Measurements from ENCODE around the gene TOM1L1.

TOM1L1 gene

DNA sequence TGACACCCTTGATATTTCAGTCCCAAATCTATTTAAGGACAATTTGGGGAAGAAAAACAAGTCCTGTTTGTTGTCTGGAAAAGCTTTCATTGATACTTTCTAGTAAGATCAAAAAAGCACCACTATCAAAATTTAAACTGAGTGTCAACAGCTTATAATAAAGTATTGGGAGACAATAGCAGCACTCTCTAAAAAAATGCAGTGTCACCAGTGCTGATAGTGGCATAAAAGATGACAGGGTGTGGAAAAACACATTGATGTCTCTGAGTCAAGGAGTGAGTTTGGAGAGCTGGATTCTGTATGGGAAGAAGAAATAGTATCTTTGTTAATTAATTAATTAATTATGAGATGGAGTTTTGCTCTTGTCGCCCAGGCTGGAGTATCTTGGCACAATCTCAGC lies 8.3 kb upstream of the TOM1L1 start:
- DNase-seq (ENCODE audit: low read depth in 2 of 2, low spot score in 1 of 2): no peak

DNA sequence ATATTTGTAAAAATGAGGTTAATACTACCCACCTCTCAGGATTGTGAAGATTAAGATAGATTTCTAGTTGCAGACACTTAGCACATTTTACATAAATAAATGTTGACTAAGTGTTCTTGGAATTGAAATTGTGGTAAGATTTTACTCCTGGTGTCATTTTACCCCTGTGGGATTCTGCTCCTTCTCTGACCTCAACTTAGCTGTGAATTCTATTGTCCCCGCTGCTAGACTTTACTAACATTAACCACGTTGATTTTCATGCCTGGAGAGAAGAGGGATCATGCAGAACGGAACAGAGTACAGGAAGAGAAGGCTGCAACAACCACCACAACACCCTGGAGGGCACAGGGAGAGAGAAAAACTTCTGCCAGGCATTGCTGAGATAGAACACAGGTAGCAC lies 2.1 kb upstream of the TOM1L1 start:
- no peak for DNase-seq (ENCODE audit: low read depth in 2 of 2, low spot score in 1 of 2)

DNA sequence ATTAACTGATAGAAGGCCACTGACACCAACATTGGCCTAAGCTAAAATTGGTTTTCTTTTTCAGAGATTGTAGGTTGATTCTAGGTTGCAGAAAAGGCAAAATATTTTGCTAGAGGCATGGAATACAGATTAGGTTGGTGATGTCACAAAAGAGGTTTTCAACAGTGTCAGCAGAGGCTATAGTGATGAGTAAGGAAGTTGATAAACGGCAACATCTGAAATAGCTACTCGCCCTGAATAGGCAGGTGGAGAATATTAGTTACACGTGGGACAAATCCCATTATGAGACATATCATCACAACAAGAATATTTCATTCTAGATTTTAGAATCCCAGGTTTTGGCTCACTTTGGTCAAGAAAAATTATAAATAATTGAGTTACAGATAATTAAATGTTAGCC lies 1.5 kb upstream of the TOM1L1 start:
- DNase-seq (ENCODE audit: low read depth in 2 of 2, low spot score in 1 of 2): no peak

DNA sequence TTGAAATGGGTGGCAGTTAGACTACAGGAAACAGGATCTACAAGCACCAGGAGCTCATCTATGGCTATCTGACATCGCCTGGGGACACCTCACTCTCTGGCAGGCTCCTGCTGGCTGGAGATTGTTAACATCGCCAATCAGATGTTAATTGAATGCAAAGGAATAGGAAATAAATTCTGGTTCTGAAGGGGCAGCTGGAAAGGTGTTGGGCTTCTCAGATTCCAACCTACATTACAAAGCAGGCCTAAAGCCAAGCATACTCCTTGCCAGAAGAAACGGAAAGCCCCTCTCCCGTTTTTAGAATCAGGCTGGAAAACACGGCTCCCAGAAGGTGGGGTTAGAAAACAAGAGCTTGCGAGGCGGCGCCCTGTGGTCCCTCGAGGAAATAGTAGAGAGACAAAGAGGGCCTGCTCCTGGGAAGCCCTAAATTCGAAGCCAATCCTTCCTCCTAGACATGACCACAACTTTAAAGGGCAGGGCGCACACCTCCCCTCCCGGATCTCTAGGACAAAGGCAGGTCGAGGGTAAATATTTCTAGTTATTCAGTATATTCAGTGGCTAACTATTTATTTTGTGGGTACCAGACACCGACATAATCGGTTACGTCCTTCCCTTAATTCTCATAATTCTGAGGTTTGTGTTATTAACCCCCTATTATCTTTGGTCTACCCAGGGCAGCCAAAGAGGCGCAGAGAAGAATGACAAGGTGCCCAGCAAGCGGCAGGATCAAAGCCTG lies 763 bp upstream of the TOM1L1 start:
- no peak for DNase-seq (ENCODE audit: low read depth in 2 of 2, low spot score in 1 of 2)

DNA sequence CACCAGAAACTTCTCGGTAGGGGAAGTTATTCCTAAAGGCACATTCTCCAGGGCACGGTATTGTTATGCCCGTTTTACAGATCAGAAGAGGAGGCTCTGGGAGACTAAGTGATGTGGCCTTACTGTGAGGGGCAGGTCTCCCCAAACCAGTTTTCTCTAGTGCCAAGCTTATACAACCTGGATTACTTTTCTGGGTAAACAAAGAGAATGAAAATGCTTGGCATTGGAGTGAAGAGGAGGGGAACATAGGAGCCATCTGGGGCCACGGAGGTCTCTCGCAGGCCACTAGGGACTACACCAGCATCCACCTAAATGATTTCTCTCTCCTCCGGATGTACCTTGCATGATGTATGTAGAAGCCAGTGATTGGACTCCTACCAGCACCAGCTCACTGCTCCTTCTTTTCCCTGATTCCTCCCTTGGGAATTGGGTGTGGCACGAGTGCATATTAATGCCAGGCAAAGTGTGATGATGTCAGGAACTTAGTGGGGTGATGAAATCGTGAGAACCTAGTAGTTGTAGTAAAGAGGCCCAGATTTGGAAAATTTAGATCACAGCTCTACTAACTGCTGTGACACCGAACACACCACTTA lies 674 bp downstream of the TOM1L1 start:
- no peak for DNase-seq (ENCODE audit: low read depth in 2 of 2, low spot score in 1 of 2)

DNA sequence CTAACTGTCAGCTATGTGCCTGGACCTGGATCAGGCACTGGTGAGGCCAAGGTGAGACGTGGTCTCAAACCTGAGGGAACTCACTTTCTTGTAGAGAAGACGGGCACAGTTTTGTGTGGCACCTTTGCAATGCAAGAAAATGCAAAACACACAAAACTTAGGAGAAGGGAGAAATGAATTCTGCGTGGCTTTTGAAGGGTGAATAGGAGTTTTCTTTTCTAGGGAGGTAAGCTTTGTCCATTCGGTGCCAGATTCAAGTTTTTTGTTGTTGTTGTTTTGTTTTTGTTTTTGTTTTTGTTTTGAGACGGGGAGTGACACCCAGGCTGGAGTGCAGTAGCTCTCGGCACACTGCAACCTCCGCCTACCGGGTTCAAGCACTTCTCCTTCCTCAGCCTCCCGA lies 1.4 kb downstream of the TOM1L1 start:
- DNase-seq (ENCODE audit: low read depth in 2 of 2, low spot score in 1 of 2): no peak

DNA sequence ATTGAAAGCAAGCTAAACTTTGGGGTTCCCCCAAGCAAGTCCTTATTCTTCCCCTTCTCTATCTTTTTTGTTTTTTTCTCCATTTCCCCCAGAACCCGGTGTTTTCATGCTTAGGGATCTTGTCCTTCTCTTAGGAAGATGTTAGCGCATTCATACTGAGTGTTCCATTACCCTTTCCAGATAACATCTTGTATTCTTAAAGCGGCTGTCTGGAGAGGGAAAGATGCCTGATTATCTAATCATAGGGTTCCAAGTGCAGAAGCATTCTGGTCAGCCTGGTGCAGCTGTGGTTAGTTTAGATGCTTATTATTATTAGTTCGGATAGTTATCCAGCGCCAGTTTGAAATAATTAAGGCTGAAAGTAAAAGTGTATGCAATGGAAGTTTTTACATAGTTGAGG lies 2.0 kb downstream of the TOM1L1 start:
- no peak for DNase-seq (ENCODE audit: low read depth in 2 of 2, low spot score in 1 of 2)

DNA sequence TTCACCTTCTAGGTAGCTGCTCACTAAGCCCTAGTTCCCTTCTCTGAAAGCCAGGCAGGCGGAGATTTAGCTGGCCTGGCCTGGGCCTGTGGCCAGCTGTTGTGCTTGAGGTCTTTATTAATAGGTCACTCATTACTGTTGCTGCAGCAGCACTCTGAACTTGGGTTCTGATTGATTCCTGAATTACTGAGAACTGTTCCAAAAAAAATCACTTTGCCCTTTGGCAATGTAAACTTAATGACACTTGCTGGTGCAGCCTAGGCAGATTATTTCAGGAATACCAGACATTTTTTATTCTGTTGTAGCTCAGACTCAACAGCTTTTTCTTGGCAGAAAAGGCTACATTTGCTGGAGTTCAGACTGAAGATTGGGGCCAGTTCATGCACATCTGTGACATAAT lies 2.7 kb downstream of the TOM1L1 start:
- DNase-seq (ENCODE audit: low read depth in 2 of 2, low spot score in 1 of 2): no peak

DNA sequence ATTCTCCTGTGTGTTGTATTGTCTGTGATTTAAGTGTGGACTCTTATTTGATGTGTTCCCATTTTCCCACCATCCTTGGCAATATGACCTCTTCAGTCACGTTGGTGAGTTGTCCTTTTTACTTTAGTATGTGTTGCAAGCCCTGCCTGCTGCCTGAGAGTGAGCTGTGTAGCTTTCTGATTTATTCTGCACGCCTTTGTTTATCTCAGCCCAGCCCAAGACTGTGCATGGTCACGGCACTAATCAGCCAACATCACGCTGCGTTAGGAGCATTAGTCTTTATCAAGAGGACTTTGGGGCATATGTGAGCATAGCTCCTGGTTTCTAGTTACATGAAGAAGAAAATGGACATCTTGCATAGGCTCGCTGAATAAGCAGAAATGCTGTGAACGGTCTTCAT lies 6.0 kb downstream of the TOM1L1 start:
- no peak for DNase-seq (ENCODE audit: low read depth in 2 of 2, low spot score in 1 of 2)

DNA sequence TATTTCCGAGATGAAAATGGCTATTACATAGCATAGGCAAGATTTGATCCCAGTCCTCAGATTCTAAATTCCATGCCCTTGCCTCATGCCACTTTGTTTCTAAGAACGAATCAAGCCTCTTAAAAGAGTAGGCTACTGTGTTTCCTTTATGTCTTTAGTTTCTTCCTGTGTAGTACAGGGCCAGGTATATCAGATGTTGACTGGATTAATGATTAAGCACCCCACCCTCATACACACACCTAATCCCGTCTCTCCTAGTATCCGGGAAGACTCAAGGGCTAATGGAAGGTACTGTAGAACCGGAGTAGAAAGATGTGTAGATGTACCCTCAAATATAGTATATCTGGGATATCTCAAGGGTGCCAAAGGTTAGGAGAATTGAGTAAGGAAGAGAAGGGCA lies 6.7 kb downstream of the TOM1L1 start:
- no peak for DNase-seq (ENCODE audit: low read depth in 2 of 2, low spot score in 1 of 2)

DNA sequence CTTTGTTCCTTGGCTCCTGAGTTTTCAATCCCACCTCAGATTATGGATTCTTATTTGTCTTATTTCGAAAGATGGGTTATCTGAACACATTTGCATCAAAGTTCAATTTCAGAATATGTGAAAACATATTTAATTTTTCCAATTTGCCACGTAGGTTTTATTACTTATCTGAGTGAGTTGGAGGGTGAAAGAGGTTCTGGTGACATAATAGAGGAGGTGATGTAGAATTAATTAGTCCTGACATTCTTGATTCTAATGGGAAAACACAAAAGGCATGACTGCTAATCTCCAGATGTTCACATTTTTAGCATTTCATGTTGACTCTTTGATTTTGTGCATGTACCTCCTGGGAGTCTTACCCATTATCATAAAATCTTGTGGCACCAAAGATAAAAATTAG lies 9.1 kb downstream of the TOM1L1 start:
- DNase-seq (ENCODE audit: low read depth in 2 of 2, low spot score in 1 of 2): no peak

DNA sequence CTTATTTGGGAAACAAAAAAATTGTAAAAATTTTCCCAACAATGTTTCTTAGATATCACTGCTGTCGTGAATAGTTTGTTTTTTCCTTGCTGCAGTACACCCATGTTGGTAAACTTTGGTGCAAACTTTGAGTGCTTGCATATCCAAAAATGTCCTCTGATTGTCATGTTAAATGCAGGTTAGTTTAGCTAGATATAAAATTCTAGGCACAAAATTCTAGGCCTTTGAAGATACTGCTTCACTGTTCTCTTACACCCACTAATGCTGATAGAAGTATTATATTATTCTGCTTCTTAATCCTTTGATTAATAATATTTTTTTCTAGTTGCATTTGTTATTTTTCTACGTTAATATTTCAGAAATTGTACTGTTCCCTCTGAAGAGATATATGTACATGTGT lies 16.1 kb downstream of the TOM1L1 start:
- no peak for DNase-seq (ENCODE audit: low read depth in 2 of 2, low spot score in 1 of 2)

DNA sequence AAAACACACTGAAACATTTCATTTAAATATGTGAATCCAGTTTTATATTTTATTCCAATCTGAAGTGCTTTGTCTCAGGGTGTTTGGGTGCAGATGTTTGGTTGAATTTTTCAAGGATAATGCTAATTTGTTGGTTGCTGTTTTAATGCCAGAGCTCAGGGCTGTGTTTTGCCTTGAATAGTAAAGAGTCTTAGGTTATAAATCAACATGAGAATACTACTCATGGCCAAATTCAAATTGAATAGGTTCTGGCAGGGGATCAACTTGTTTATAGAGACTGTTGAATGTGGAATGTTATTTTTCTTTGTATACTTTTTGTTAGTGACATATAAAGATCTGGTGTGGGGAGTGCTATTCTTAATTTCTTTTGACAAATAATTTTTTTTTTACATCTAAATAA lies 18.8 kb downstream of the TOM1L1 start:
- DNase-seq (ENCODE audit: low read depth in 2 of 2, low spot score in 1 of 2): no peak

DNA sequence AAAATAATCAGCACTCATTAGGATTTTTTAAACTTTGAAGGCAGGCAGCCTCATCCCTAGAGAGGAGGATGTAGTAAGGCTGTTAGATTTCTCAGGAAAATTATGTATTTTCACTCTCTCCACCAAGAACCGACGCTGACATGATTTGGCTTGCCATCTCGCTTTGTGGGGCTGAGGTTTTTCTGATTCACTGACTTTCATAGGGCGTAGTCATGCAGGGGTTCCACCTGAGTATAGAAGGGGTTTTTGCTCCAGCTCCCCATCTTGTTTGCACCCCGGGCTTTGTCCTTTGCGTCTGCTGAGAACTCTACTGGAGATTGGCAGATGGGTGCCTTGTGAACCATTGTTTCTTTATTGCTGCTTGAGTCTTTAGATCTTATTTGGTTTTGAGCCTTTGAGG lies 20.2 kb downstream of the TOM1L1 start:
- DNase-seq (ENCODE audit: low read depth in 2 of 2, low spot score in 1 of 2): no peak

DNA sequence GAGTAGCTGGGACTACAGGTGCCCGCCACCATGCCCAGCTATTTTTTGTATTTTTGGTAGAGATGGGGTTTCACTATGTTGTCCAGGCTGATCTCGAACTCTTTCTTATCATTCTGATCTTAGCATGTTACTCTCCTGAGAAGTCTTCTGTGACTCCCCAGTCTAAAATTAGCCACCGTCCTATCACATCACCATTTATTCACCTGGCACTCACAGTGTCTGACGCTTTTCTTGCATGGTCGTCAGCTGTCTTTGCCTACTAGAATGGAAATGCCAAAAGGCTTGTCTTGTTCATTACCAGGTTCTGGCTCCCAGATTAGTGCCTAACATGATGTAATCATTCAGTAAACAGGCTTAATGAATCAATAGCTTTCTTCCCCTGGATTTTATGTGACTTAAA lies 23.8 kb downstream of the TOM1L1 start:
- no peak for DNase-seq (ENCODE audit: low read depth in 2 of 2, low spot score in 1 of 2)

DNA sequence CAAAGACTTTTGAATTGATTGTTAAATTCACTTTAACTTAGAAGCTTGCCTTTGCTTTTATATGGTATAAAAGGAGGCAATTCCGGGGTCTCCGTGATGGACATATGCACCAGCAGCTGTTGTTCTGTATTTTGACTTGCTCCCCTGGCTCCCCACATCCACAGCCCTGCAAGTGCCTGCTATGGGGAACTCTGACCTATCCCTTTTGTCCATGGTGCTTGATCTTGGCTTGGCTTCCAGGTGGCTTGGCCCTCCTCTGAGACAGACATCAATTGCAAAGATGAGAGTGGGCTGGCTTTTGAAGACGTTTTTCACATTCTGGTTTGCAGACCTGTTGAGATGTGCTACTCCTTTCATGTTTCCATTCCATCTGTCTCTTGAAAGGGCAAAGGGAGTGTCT lies 26.9 kb downstream of the TOM1L1 start:
- no peak for DNase-seq (ENCODE audit: low read depth in 2 of 2, low spot score in 1 of 2)

DNA sequence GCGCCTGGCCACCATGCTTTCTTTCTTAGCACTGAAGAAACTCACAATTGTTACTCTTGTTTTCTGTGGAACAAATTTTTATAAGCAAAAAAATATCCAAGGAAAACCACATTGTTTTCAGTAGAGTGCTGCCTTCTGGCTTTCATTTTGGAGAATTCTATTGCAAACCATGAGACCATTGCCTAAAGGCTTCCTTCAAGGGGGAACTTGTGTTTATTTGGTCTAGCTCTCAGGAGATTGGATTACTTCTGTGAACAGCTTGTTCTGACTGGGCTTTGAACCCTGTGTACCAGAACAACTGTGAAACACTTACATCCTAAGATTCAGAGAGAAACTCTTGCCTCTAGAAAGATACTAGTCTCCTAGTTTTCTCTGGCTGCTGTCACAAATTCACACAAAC lies 32.1 kb downstream of the TOM1L1 start:
- no peak for DNase-seq (ENCODE audit: low read depth in 2 of 2, low spot score in 1 of 2)

DNA sequence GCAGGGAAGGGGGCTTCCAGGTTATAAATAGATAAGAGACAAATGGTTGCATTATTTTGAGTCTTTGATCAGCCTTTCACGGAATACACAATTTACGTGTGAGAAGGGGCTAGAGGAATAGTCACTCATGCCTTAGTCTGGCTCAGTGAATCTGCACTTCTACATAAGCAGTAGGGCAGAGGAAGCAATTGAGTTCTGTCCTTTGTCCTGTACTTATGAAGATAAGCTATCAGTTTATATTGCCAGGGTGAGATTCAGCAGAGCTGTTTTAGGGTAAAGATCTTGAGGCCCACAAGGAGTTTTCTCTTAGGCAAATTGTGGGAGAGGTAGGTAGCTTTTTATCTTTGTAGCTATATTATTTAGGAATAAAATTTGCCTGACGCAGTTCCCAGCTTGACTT lies 33.3 kb downstream of the TOM1L1 start:
- no peak for DNase-seq (ENCODE audit: low read depth in 2 of 2, low spot score in 1 of 2)

DNA sequence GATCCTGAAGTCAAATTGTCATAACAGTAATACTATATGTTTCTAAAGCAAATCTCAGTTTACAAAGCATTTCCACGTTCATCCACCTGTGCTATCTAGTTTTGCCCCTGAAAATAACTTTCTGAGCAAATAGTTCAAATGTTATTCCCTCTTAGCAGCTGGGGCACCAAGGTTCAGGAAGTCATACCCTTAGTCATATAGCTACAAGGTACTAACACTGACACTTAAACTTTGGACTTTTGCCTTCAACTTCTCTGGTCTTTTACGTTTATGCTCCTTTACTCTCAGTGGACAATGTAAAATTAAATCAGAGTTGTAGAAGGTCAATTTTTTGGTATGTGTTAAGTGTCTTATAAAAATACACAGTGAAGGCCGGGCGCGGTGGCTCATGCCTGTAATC lies 34.8 kb downstream of the TOM1L1 start:
- DNase-seq (ENCODE audit: low read depth in 2 of 2, low spot score in 1 of 2): no peak

DNA sequence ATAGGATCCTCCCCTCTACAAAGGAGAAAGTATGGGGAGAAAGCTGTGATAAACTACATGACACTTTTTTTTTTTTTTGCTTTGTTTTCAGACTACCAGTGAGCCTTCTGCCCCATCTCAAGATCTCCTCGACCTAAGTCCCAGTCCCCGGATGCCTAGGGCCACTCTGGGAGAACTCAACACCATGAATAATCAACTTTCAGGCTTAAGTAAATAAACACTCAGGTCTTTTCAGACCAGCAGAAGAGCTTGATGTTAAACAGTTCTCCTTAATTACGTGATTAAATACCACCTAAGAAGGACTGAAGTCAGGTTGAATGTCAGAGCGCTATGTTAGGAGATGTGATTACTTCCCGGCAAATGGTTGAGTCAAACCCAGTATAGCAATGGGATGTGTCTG lies 36.4 kb downstream of the TOM1L1 start:
- no peak for DNase-seq (ENCODE audit: low read depth in 2 of 2, low spot score in 1 of 2)

DNA sequence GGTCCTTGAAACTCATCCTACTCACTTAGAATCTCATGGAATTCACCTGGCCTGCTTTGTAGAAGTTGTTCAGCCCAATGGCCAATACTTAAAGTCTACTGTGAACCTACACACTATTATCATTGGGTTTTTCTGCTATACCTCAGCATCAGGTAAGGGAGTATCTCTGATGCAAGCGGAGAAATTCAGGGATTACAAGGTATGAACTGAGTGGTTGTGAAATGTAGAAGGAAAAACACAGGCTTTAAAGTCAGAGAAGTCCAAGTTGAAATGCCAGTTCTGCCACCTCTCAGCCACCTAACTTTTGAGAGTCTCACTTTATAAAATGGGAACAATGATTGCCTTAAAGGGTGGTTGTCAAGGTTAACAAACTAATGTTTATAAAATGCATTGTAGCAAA lies 36.8 kb downstream of the TOM1L1 start:
- DNase-seq (ENCODE audit: low read depth in 2 of 2, low spot score in 1 of 2): no peak

DNA sequence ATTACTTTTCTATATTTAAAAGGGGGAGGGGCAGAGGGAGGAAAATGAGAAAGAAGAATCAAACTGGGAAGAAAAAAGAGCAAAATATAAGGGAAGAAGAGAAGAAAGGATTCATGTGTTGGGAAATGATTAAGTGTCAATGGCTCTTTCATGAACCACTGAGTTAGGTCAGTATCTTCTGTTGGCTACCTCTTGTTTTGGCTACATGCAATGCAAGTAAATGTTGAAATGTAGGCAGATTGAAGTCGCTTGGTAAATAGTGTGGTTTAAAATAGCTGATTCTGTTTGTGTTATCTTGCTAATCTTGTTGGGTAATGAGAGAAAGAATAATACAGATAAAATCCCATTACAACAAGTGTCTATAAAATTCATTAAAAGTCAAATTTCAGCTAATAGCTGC lies 40.6 kb downstream of the TOM1L1 start:
- DNase-seq (ENCODE audit: low read depth in 2 of 2, low spot score in 1 of 2): no peak

DNA sequence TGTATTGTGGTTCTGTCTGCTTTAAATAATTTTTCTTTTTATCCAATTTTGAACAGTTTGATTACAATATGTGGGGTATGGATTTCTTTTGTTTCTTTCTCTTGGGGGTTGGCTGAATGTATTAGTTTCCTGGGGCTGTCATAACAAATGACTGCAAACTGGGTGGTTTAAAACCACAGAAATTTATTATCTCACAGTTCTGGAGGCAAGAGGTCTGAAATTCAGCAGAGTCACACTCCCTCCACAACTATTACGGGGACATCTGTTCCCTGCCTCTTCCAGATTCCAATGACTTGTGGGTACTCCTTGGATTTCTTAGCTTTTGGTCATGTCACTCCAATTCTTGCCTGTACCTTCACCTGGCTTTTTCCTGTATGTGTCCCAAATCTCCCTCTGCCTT lies 44.1 kb downstream of the TOM1L1 start:
- no peak for DNase-seq (ENCODE audit: low read depth in 2 of 2, low spot score in 1 of 2)

All from stimulated activated CD8-positive, alpha-beta memory T cell treated with anti-CD3 and anti-CD28 coated beads, Interleukin-4, amount 100 ng/mL, for 1 hour (primary cell).